ENCODE measurements around the gene LPAR2.
A peak's percentile ranks its signal among the peaks of the same experiment; 100 is the strongest.
"Not testable (repeated sequence)": the region's sequence is repeated elsewhere in the genome, so short reads cannot be mapped to it uniquely, and the experiment has no call there.

The LPAR2 gene

GRCh38 chr19:19633711-19634515 is 5.9 kb upstream of the LPAR2 start:
- H3K4me3 ChIP-seq (ENCODE audit: low read depth, low read length) = no peak overlapping the region

- no peak overlapping the region for H3K4me3 ChIP-seq (ENCODE audit: low read depth, low read length)
Observed at GRCh38 chr19:19632661-19633060, 4.6 kb upstream of the LPAR2 start.

- no peak overlapping the region for H3K4me3 ChIP-seq (ENCODE audit: low read depth, low read length)
Observed at GRCh38 chr19:19631346-19631745, 3.3 kb upstream of the LPAR2 start.

GRCh38 chr19:19630426-19630825 is 2.4 kb upstream of the LPAR2 start:
- no peak overlapping the region for H3K4me3 ChIP-seq (ENCODE audit: low read depth, low read length)

- H3K4me3 ChIP-seq (ENCODE audit: low read depth, low read length) = no peak overlapping the region
Observed at GRCh38 chr19:19630062-19630414, 2.0 kb upstream of the LPAR2 start.

- H3K4me3 ChIP-seq (ENCODE audit: low read depth, low read length) = peak overlapping the region; percentile 21
Observed at GRCh38 chr19:19628501-19629134, 598 bp upstream of the LPAR2 start.

- H3K4me3 ChIP-seq (ENCODE audit: low read depth, low read length) = peak overlapping the region; percentile 82
Observed at GRCh38 chr19:19626516-19627472, 1.2 kb downstream of the LPAR2 start.

- no peak overlapping the region for H3K4me3 ChIP-seq (ENCODE audit: low read depth, low read length)
Observed at GRCh38 chr19:19624032-19624570, 3.9 kb downstream of the LPAR2 start.

- no peak overlapping the region for H3K4me3 ChIP-seq (ENCODE audit: low read depth, low read length)
Observed at GRCh38 chr19:19623383-19623782, 4.6 kb downstream of the LPAR2 start.

- H3K4me3 ChIP-seq (ENCODE audit: low read depth, low read length) = no peak overlapping the region
Observed at GRCh38 chr19:19619849-19620210, 8.2 kb downstream of the LPAR2 start.

GRCh38 chr19:19619181-19619848 is 8.7 kb downstream of the LPAR2 start:
- H3K4me3 ChIP-seq (ENCODE audit: low read depth, low read length) = peak overlapping the region; percentile 4

- H3K4me3 ChIP-seq (ENCODE audit: low read depth, low read length) = peak within 1 kb of the TSS; percentile 48
Observed at GRCh38 chr19:19618219-19619051, 9.6 kb downstream of the LPAR2 start, which contains the start of gene PBX4. TSS of gene PBX4 (minus strand) at chr19:19618687. CDS start at chr19:19618629, 58 bp downstream.

GRCh38 chr19:19615086-19615485 is 12.9 kb downstream of the LPAR2 start:
- H3K4me3 ChIP-seq (ENCODE audit: low read depth, low read length) = no peak overlapping the region

GRCh38 chr19:19613506-19613905 is 14.5 kb downstream of the LPAR2 start:
- H3K4me3 ChIP-seq (ENCODE audit: low read depth, low read length) = no peak overlapping the region

- no peak overlapping the region for H3K4me3 ChIP-seq (ENCODE audit: low read depth, low read length)
Observed at GRCh38 chr19:19610376-19611202, 17.4 kb downstream of the LPAR2 start.

- H3K4me3 ChIP-seq (ENCODE audit: low read depth, low read length) = not testable (repeated sequence)
Observed at GRCh38 chr19:19606686-19607085, 21.3 kb downstream of the LPAR2 start.

- H3K4me3 ChIP-seq (ENCODE audit: low read depth, low read length) = no peak overlapping the region
Observed at GRCh38 chr19:19606021-19606420, 22.0 kb downstream of the LPAR2 start.

- H3K4me3 ChIP-seq (ENCODE audit: low read depth, low read length) = no peak overlapping the region
Observed at GRCh38 chr19:19602713-19603324, 25.2 kb downstream of the LPAR2 start.

All from iPS-11a (cell line).